Smooth muscle cell (in vitro differentiated cells): ENCODE measurements around the gene GBP2. TPM values are rescaled to one million over a fixed set of nuclear protein-coding genes. Genes with fewer than 3 reads are reported as not detected.

Experiments
- DNase-seq: peaks from one replicate; lab custom pipeline; 2025; ENCODE audit not compliant: unreplicated experiment; lab: John Stamatoyannopoulos, UW
- H2AFZ ChIP-seq: fragments of 200-600 bp; sonication (generic); 2 replicates; pipeline ENCODE4 v1.6.0; 2016; ENCODE audit warnings: antibody characterized with exemption, low read depth, mild to moderate bottlenecking
- H3F3A ChIP-seq: fragments of 200-600 bp; sonication (generic); 2 replicates; pipeline ENCODE4 v1.6.0; 2017; ENCODE audit warnings: antibody characterized with exemption, low read depth
- H3K27ac ChIP-seq: fragments of 200-600 bp; sonication (generic); 2 replicates; pipeline ENCODE4 v1.5.1; 2016; ENCODE audit warnings: low read depth, mild to moderate bottlenecking
- H3K27me3 ChIP-seq: fragments of 200-600 bp; sonication (generic); 2 replicates; pipeline ENCODE4 v1.6.1; 2016; ENCODE audit warnings: low read depth, mild to moderate bottlenecking
- H3K36me3 ChIP-seq: fragments of 200-600 bp; sonication (generic); 2 replicates; pipeline ENCODE4 v1.5.1; 2016; ENCODE audit warnings: low read depth
- H3K4me1 ChIP-seq: fragments of 200-600 bp; sonication (generic); 2 replicates; pipeline ENCODE4 v1.5.1; 2016; ENCODE audit warnings: low read depth
- H3K4me2 ChIP-seq: fragments of 200-600 bp; sonication (generic); 2 replicates; pipeline ENCODE4 v1.6.0; 2016; ENCODE audit warnings: mild to moderate bottlenecking
- H3K4me3 ChIP-seq: fragments of 200-600 bp; sonication (generic); 2 replicates; pipeline ENCODE4 v1.5.1; 2016; ENCODE audit warnings: mild to moderate bottlenecking
- H3K79me2 ChIP-seq: fragments of 200-600 bp; sonication (generic); 2 replicates; pipeline ENCODE4 v1.6.0; 2016; ENCODE audit warnings: low read depth, mild to moderate bottlenecking
- H3K9ac ChIP-seq: fragments of 200-600 bp; sonication (generic); 2 replicates; pipeline ENCODE4 v1.6.0; 2016; ENCODE audit warnings: low read depth
- H3K9me3 ChIP-seq: fragments of 200-600 bp; sonication (generic); replicated peaks from 2 replicates; pipeline ENCODE4 v1.5.1; 2016; ENCODE audit warnings: low read depth
- H4K20me1 ChIP-seq: fragments of 200-600 bp; sonication (generic); 2 replicates; pipeline ENCODE4 v1.6.0; 2016; ENCODE audit warnings: low read depth
- WGBS: methylation state at CpG from one replicate; pipeline ENCODE4 v1.1.7; 2016; ENCODE audit warnings: low lambda C conversion rate; 5-methylcytosine and 5-hydroxymethylcytosine counted together
- polyA plus RNA-seq: library from polyadenylated mRNA; unstranded; fragments of >200 nt; fragmentation: Nextera tagmentation; extraction: Ambion mirVana; gene quantifications from 2 replicates; pipeline ENCODE4 v1.2.1, GENCODE V29; 2016
- total RNA-seq: library from RNA; depleted of rRNA; stranded (reverse); fragments of >200 nt; gene quantifications from 2 replicates; pipeline ENCODE4 v1.2.3, GENCODE V29; 2014
- TF ChIP-seq, protein P1 (sequence below): fragments of 200-600 bp; sonication (generic); IDR thresholded peaks from 2 replicates; pipeline ENCODE4 v1.5.1; 2017; ENCODE audit warnings: borderline replicate concordance, mild to moderate bottlenecking, antibody characterized with exemption; ENCODE audit not compliant: insufficient read depth, poor library complexity, severe bottlenecking

The GBP2 gene, protein sequence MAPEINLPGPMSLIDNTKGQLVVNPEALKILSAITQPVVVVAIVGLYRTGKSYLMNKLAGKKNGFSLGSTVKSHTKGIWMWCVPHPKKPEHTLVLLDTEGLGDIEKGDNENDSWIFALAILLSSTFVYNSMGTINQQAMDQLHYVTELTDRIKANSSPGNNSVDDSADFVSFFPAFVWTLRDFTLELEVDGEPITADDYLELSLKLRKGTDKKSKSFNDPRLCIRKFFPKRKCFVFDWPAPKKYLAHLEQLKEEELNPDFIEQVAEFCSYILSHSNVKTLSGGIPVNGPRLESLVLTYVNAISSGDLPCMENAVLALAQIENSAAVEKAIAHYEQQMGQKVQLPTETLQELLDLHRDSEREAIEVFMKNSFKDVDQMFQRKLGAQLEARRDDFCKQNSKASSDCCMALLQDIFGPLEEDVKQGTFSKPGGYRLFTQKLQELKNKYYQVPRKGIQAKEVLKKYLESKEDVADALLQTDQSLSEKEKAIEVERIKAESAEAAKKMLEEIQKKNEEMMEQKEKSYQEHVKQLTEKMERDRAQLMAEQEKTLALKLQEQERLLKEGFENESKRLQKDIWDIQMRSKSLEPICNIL
- total RNA-seq = 2.1 and 3.1 TPM in 2 replicates
- polyA plus RNA-seq = 2.1 and 3.9 TPM in 2 replicates

DNA sequence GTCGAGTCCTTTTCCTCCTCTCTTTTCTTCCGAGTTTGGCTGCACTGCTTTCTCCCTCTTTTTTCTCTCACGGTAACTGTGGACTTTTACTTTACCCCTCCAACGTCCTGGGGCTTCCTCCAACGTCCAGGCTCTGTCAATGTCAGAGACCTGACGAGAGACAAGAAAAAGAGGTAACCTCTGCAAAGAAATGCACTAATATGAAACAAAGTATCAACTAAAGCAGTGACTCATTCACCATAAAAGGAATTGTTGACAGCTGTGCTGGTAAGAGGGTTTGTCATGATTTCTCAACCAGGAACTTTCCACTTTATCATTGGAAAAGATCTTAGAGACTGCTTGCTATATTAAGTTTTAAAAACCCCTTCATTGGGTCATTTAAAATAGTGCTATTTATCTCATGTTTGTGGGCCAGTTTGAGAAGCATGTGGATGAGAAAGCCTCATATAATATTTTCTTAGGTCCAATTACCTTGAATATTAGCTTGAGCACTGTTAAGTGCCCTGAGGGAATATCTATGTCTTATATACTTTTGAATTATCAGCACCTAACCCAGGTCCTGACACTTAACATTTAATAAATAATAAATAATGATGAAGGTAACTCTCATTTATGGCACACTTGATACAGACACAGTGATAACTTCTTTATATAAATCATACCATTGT lies at the start of gene GBP2:
Gene GBP2 (minus strand): TSS at position 202 of the 668 bp plus-strand sequence. CDS start 4,148 bp downstream, outside the sequence.
- Histone ChIP-seq H3F3A (no peaks in the 10 kb centered on the region), H2AFZ (peak within 1 kb of the TSS; percentile 85), H3K27me3 (no peaks in the 10 kb centered on the region), H3K4me2 (peak within 1 kb of the TSS; percentile 79), H3K4me1 (peaks cover 11% of the 10 kb centered on the region), H3K9ac (peak within 1 kb of the TSS; percentile 1), H3K9me3 (no peaks in the 10 kb centered on the region), H3K27ac (peak within 1 kb of the TSS; percentile 34), H3K4me3 (peak within 1 kb of the TSS; percentile 41), H3K36me3 (no peaks in the 10 kb centered on the region), H3K79me2 (no peaks in the 10 kb centered on the region), H4K20me1 (no peaks in the 10 kb centered on the region)
- 29% methylated on average over 6 of the region's 6 CpGs for WGBS
- no peak for DNase-seq
- TF ChIP-seq, protein P1, sequence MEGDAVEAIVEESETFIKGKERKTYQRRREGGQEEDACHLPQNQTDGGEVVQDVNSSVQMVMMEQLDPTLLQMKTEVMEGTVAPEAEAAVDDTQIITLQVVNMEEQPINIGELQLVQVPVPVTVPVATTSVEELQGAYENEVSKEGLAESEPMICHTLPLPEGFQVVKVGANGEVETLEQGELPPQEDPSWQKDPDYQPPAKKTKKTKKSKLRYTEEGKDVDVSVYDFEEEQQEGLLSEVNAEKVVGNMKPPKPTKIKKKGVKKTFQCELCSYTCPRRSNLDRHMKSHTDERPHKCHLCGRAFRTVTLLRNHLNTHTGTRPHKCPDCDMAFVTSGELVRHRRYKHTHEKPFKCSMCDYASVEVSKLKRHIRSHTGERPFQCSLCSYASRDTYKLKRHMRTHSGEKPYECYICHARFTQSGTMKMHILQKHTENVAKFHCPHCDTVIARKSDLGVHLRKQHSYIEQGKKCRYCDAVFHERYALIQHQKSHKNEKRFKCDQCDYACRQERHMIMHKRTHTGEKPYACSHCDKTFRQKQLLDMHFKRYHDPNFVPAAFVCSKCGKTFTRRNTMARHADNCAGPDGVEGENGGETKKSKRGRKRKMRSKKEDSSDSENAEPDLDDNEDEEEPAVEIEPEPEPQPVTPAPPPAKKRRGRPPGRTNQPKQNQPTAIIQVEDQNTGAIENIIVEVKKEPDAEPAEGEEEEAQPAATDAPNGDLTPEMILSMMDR = no peak

DNA sequence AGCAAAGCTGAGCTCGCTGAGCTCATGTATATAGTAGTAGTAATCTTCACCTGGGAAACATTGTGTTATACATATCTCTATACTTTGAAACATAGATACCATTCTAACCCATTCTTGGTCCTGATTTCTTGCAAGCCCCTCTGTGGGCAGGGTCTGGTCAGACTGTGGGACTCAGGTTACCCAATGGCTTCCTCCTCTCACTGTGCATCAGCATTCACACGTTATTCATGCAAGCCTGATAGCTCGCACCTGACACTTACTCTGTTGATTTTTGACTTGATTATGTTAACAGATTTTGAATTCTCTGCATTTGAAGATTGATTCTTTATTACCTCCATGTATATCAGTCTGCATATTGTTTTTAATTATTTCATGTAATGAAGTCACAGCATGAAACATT lies 48.6 kb upstream of the GBP2 start:
- H3K27me3 ChIP-seq = no peaks in the 10 kb centered on the region
- no peak overlapping the region for H3K4me3 ChIP-seq
- no peak overlapping the region for H3K4me2 ChIP-seq
- H3F3A ChIP-seq = no peaks in the 10 kb centered on the region
- no peaks in the 10 kb centered on the region for H3K9me3 ChIP-seq
- no peaks in the 10 kb centered on the region for H3K4me1 ChIP-seq
- no peak overlapping the region for H3K27ac ChIP-seq
- H3K79me2 ChIP-seq = no peaks in the 10 kb centered on the region
- WGBS = 92% methylated on average over 3 of the region's 3 CpGs
- no peak overlapping the region for H2AFZ ChIP-seq
- H3K36me3 ChIP-seq = no peaks in the 10 kb centered on the region
- H3K9ac ChIP-seq = no peak overlapping the region
- no peak for DNase-seq
- TF ChIP-seq, protein P1 = no peak
- H4K20me1 ChIP-seq = no peaks in the 10 kb centered on the region

DNA sequence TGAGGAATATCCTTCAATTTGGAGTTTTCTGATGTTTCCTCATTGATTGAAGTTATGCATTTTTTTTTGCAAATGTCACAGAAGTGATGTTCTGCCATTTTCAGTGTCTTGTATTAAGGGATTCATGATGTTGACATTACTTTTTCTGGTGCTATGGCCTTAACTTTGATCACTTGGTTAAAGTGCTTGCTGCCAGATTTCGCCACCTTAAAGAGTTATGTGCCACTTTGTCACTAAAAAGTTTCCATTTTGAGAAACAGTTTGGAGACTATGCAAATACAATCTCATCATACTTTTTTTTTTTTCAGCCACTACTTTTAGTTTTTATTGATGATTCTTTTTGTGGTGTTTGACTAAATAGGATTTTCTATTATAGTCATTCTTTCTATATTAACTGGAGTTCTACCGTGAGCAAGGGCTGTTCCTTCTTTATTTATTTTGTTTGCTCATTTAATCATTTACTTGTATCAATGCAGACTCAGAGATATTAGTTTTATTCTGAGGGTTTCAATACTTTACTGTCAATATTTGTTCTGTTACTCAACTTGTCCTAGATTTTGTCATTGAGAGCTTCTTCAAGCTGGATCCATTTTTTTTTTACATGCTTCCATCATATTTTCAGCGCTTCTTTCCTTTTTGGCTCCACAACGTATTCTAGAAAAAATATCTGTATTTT lies 46.7 kb upstream of the GBP2 start:
- H3K4me1 ChIP-seq = no peaks in the 10 kb centered on the region
- TF ChIP-seq, protein P1 = no peak
- H3K36me3 ChIP-seq = no peaks in the 10 kb centered on the region
- no peaks in the 10 kb centered on the region for H3F3A ChIP-seq
- no peak overlapping the region for H3K4me2 ChIP-seq
- WGBS = 96% methylated on average over 4 of the region's 4 CpGs
- DNase-seq = no peak
- no peak overlapping the region for H3K27ac ChIP-seq
- no peak overlapping the region for H3K4me3 ChIP-seq
- no peaks in the 10 kb centered on the region for H3K27me3 ChIP-seq
- no peaks in the 10 kb centered on the region for H4K20me1 ChIP-seq
- H3K79me2 ChIP-seq = no peaks in the 10 kb centered on the region
- no peaks in the 10 kb centered on the region for H3K9me3 ChIP-seq
- H3K9ac ChIP-seq = no peak overlapping the region
- no peak overlapping the region for H2AFZ ChIP-seq
